Lower leg skin (tissue), 3 donors: ENCODE results near the gene GINS2.

Experiments used
- CTCF ChIP-seq, 3 donors: fragments of 450-650 bp; IDR thresholded peaks; one replicate each; pipeline ENCODE4 v1.5.1; 2016; ENCODE audit warnings: antibody characterized with exemption in 3 of 3, mild to moderate bottlenecking in 3 of 3, moderate library complexity in 2 of 3
- POLR2A ChIP-seq, 2 donors: fragments of 450-650 bp; IDR thresholded peaks; one replicate each; pipeline ENCODE4 v1.6.1; 2016 to 2017; ENCODE audit warnings: antibody characterized with exemption in 2 of 2, mild to moderate bottlenecking in 1 of 2, moderate library complexity in 1 of 2

GRCh38 chr16:85641776-85642176, 47.0 kb downstream of the GINS2 start:
- TF ChIP-seq CTCF (IDR thresholded peaks at IDR 0.05) (no peak), POLR2A (IDR thresholded peaks at IDR 0.05) (no peak)
